Gastroesophageal sphincter (tissue), 4 donors: ENCODE measurements around the gene PAFAH2. TPM values are rescaled to one million over a fixed set of nuclear protein-coding genes. Genes with fewer than 3 reads are reported as not detected.

Experiments used
- ATAC-seq: fragments of 150-250 bp; one replicate; pipeline ENCODE4 v1.9.1; 2016; ENCODE audit warnings: mild to moderate bottlenecking, moderate library complexity
- H3K27ac ChIP-seq, 4 donors: fragments of 200-600 bp; sonication (generic) in 3 of 4; 1 replicate in 3 of 4; 2 replicates in 1 of 4; pipeline ENCODE4 v1.5.1; 2016 to 2019
- H3K27me3 ChIP-seq: fragments of 200-600 bp; sonication (generic); one replicate; pipeline ENCODE4 v1.5.1; 2019
- H3K36me3 ChIP-seq, 2 donors: fragments of 200-600 bp; sonication (generic); one replicate each; pipeline ENCODE4 v1.5.1; 2019; ENCODE audit warnings: control low read depth in 1 of 2
- H3K4me1 ChIP-seq, 3 donors: fragments of 200-600 bp; sonication (generic); 1 replicate in 2 of 3; 2 replicates in 1 of 3; pipeline ENCODE4 v1.5.1; 2016 to 2019; ENCODE audit warnings: control low read depth in 2 of 3
- H3K4me3 ChIP-seq, 2 donors: fragments of 200-600 bp; sonication (generic); one replicate each; pipeline ENCODE4 v1.5.1; 2019; ENCODE audit warnings: mild to moderate bottlenecking in 1 of 2, moderate library complexity in 1 of 2
- H3K9me3 ChIP-seq, 3 donors: fragments of 200-600 bp; sonication (generic); one replicate each; pipeline ENCODE4 v1.5.1; 2017 to 2019; ENCODE audit warnings: control low read depth in 2 of 3
- EP300 ChIP-seq: sonication (generic); formaldehyde crosslinking; IDR thresholded peaks from one replicate; pipeline ENCODE4 v1.6.1; 2017; ENCODE audit warnings: antibody characterized with exemption, mild to moderate bottlenecking
- POLR2A ChIP-seq, 2 donors: fragments of 450-650 bp; IDR thresholded peaks; one replicate each; pipeline ENCODE4 v1.6.1; 2017; ENCODE audit warnings: antibody characterized with exemption in 2 of 2, mild to moderate bottlenecking in 2 of 2, moderate library complexity in 1 of 2
- POLR2AphosphoS5 ChIP-seq: sonication (generic); formaldehyde crosslinking; IDR thresholded peaks from one replicate; pipeline ENCODE4 v1.6.1; 2017; ENCODE audit warnings: antibody characterized with exemption
- WGBS, 2 donors: methylation state at CpG; one replicate each; pipeline ENCODE4 v1.1.5; 2018; ENCODE audit warnings: low coverage in 1 of 2; 5-methylcytosine and 5-hydroxymethylcytosine counted together
- total RNA-seq, 4 donors: library from RNA; depleted of rRNA; stranded (reverse); fragments of >200 nt; gene quantifications; one replicate each; pipeline ENCODE4 v1.1.0, GENCODE V29; 2016
- TF ChIP-seq, protein P1 (sequence below), 4 experiments: fragments of 200-600 bp in 2 of 4; fragments of 450-650 bp in 2 of 4; sonication (generic) in 1 of 4; IDR thresholded peaks; one replicate each; pipeline ENCODE4 v1.5.1; 2017 to 2019; ENCODE audit warnings: antibody characterized with exemption in 4 of 4, mild to moderate bottlenecking in 2 of 4, moderate library complexity in 2 of 4

Gene PAFAH2
- total RNA-seq, 4 donors from 2014 or later = 6.6 to 12.2 (median 8.5) TPM

DNA sequence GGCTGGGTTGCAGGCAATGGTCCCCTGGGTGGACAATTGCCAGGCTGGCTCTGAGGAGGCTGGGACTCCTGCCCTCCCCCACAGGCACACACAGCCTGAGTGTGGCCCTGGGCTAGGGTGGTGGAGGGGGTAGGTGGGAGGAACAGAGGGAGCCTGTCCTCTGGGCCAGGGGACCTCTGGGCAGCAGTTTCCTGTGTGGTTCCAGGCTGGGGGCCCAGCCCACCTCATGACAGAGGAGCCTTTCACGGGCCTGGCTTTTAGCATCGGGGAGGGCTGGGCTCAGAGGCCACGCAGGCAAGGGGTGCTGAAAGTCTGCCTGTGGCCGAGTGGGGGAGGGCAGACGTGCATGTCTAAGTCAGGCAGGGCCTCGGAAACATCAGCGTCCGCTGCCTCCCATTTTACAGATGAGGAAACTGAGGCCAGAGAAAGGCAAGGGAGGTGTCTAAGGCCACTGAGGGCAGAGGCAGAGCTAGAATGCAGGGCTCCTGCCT, 30.7 kb upstream of the PAFAH2 start:
- TF ChIP-seq EP300 = no peak
- TF ChIP-seq, protein P1, sequence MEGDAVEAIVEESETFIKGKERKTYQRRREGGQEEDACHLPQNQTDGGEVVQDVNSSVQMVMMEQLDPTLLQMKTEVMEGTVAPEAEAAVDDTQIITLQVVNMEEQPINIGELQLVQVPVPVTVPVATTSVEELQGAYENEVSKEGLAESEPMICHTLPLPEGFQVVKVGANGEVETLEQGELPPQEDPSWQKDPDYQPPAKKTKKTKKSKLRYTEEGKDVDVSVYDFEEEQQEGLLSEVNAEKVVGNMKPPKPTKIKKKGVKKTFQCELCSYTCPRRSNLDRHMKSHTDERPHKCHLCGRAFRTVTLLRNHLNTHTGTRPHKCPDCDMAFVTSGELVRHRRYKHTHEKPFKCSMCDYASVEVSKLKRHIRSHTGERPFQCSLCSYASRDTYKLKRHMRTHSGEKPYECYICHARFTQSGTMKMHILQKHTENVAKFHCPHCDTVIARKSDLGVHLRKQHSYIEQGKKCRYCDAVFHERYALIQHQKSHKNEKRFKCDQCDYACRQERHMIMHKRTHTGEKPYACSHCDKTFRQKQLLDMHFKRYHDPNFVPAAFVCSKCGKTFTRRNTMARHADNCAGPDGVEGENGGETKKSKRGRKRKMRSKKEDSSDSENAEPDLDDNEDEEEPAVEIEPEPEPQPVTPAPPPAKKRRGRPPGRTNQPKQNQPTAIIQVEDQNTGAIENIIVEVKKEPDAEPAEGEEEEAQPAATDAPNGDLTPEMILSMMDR (IDR thresholded peaks at IDR 0.05) = no peak
- no peak for TF ChIP-seq POLR2AphosphoS5
- TF ChIP-seq POLR2A (IDR thresholded peaks at IDR 0.05) = no peak
- no peaks in the 10 kb centered on the region for H3K4me1 ChIP-seq

DNA sequence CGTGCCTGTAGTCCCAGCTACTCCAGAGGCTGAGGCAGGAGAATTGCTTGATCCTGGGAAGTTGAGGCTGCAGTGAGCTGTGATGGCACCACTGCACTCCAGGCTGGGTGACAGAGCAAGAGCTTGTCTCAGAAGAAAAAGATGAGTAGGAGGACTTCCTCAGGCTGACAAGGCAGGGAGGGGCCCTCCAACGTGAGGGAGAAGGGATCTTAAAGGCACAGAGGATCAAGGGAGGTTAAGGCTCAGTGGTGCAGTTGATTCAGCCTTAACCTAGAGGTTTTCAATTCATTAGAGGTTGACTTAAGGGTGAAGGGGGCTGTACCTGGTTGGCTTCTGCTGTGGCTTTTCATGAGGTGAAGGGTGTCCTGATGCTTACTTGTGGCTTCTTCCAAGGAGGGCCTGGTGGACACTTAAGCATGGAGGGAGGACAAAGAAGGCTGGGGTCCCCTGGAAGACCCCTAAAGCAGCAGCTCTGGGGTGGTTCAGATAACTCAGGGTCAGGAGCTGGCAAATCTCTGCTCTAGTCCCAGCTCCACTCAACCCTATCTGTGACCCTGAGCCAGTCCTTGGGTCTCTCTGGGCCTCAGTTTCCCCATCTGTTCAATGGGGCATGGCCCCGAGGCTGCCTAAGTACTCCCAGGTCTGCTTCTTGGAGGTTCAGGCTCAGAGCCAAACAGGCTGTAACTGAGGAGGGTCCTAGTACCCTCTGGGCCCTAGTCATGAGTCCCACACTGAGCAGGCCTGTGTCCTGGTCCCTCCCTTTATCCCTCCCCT, 30.0 kb upstream of the PAFAH2 start:
- H3K36me3 ChIP-seq = no peaks in the 10 kb centered on the region
- no peaks in the 10 kb centered on the region for H3K4me1 ChIP-seq
- no peak for TF ChIP-seq POLR2A (IDR thresholded peaks at IDR 0.05)
- TF ChIP-seq, protein P1 (IDR thresholded peaks at IDR 0.05) = no peak
- TF ChIP-seq POLR2AphosphoS5 = no peak
- no peak for TF ChIP-seq EP300
- no peak for ATAC-seq
- WGBS, 2 donors = 17 to 31% methylated on average over 2 of the region's 3 CpGs
- H3K27me3 ChIP-seq = peaks cover 4% of the 10 kb centered on the region
- H3K9me3 ChIP-seq = no peaks in the 10 kb centered on the region
- no peak overlapping the region for H3K4me3 ChIP-seq
- no peak overlapping the region for H3K27ac ChIP-seq

More for the DNA sequence above, 30.7 kb upstream of the PAFAH2 start:
- H3K27me3 ChIP-seq = peaks cover 10% of the 10 kb centered on the region
- H3K9me3 ChIP-seq = no peaks in the 10 kb centered on the region
- H3K27ac ChIP-seq = no peak overlapping the region
- no peaks in the 10 kb centered on the region for H3K36me3 ChIP-seq
- no peak for ATAC-seq
- 80% methylated on average over 2 of the region's 8 CpGs; no CpG with 5 or more reads in 1 of the 2 donors for WGBS, 2 donors
- no peak overlapping the region for H3K4me3 ChIP-seq

DNA sequence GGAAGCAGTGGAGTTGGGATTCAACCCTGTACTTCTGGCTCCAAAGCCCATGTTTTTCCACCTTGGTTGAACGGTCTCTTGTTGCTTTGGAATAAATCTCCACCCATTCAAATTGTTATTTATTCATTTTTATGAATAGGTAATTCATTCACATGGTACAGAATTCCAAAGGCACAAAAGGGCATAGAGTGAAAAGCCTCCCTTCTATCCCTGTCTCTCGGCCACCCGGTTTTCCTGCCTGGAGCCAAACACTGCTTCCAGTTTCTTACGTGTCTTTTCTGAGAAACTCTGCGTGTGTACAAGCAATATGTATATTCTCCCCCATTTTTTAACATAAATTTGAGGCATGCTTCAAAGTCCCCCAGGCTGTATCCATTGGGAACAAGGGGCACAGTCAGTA, 27.7 kb upstream of the PAFAH2 start:
- H3K27me3 ChIP-seq = no peaks in the 10 kb centered on the region
- ATAC-seq = no peak
- no peak overlapping the region for H3K4me3 ChIP-seq
- H3K4me1 ChIP-seq = peaks cover 0 to 18% (median 0%) of the 10 kb centered on the region in 3 donors
- no peak overlapping the region for H3K27ac ChIP-seq
- H3K9me3 ChIP-seq = no peaks in the 10 kb centered on the region
- TF ChIP-seq POLR2A (IDR thresholded peaks at IDR 0.05) = no peak
- TF ChIP-seq POLR2AphosphoS5 = no peak
- TF ChIP-seq, protein P1 (IDR thresholded peaks at IDR 0.05) = no peak
- no peak for TF ChIP-seq EP300
- WGBS, 2 donors = 57 to 80% methylated on average over 4 to 5 of the region's 5 CpGs
- no peaks in the 10 kb centered on the region for H3K36me3 ChIP-seq

DNA sequence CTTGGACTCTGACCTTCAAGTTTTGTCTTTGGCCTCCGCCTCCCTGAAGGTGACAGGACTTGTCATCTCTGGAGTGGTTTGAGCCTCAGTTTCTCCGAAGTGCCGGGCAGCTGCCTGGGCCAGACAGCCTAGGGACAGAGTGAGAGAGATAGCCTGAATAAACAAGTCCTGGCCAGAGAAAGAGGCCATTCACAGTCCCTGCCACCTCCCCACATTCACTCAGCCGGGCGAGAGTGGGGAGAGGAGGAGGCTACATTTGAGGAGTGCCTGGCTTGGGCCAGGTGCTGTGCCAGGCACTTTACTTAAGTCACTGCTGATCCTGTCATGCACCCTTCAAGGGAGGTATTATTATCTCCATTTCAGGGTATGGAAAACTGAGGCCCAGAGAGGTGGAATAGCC, 27.2 kb upstream of the PAFAH2 start:
- H3K27ac ChIP-seq = no peak overlapping the region
- no peaks in the 10 kb centered on the region for H3K27me3 ChIP-seq
- H3K36me3 ChIP-seq = no peaks in the 10 kb centered on the region
- H3K4me1 ChIP-seq = peaks cover 0 to 23% (median 0%) of the 10 kb centered on the region in 3 donors
- WGBS, 2 donors = no CpG with 5 or more reads among the region's 5 CpGs
- no peak for ATAC-seq
- TF ChIP-seq EP300 = no peak
- TF ChIP-seq, protein P1 (IDR thresholded peaks at IDR 0.05) = no peak
- TF ChIP-seq POLR2A (IDR thresholded peaks at IDR 0.05) = no peak
- TF ChIP-seq POLR2AphosphoS5 = no peak
- no peak overlapping the region for H3K4me3 ChIP-seq
- H3K9me3 ChIP-seq = no peaks in the 10 kb centered on the region

DNA sequence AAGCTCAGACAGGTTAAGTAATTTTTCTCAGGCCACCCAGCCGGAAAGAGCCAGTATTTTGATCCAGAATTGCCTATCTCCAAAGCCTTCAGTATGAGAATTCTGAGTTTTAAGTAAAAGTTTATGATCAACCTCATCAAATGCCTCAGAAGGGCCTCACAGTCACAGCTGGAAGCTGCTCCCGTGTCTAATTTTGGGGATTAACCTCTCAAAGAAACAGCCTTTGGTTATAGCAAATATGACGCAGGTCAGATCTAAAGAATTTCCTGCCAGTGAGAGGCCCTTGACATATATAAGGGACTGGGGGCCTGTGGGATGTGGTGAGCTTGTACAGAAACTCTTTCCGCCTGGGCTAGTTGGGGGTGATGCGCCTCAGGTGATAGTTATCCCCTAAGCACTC, 26.0 kb upstream of the PAFAH2 start:
- no peak for ATAC-seq
- H3K36me3 ChIP-seq = no peaks in the 10 kb centered on the region
- no peak overlapping the region for H3K27ac ChIP-seq
- H3K4me1 ChIP-seq = peaks cover 0 to 23% (median 0%) of the 10 kb centered on the region in 3 donors
- H3K4me3 ChIP-seq = no peak overlapping the region
- no peaks in the 10 kb centered on the region for H3K27me3 ChIP-seq
- TF ChIP-seq POLR2AphosphoS5 (no peak), POLR2A (IDR thresholded peaks at IDR 0.05) (no peak), EP300 (no peak)
- TF ChIP-seq, protein P1 (IDR thresholded peaks at IDR 0.05) = no peak
- no peaks in the 10 kb centered on the region for H3K9me3 ChIP-seq
- WGBS, 2 donors = 79 to 84% methylated on average over 3 to 4 of the region's 5 CpGs
